ENCODE results near the gene SORCS2. TPM values are rescaled to one million over a fixed set of nuclear protein-coding genes. Genes with fewer than 3 reads are reported as not detected.

Gene SORCS2
- total and polyA plus RNA-seq, 4 donors = 2.2 to 7.7 (median 2.5) TPM

GRCh38 chr4:7187168-7187535, 5.2 kb upstream of the SORCS2 start:
- Histone ChIP-seq H3K4me1 (ENCODE audit: control insufficient read depth in 5 of 5, insufficient read depth in 5 of 5, low read length in 5 of 5) (peaks cover 0 to 2% (median 0%) of the 10 kb centered on the region in 5 donors), H3K9me3 (ENCODE audit: control insufficient read depth in 4 of 4, insufficient read depth in 3 of 4, low read length in 3 of 4) (no peaks in the 10 kb centered on the region), H3K9ac (ENCODE audit: insufficient read depth in 1 of 2, low read length in 2 of 2) (no peak overlapping the region), H3K36me3 (ENCODE audit: control insufficient read depth in 4 of 4, insufficient read depth in 4 of 4, low read length in 4 of 4) (no peaks in the 10 kb centered on the region), H3K4me3 (no peak overlapping the region), H3K27ac (ENCODE audit: low read depth in 1 of 2, low read length in 1 of 2) (no peak overlapping the region), H3K27me3 (ENCODE audit: control insufficient read depth in 3 of 3, insufficient read depth in 3 of 3, low read length in 2 of 3) (peaks cover 4 to 36% (median 30%) of the 10 kb centered on the region in 3 donors)
- ATAC-seq (ENCODE audit: insufficient read depth, low FRiP score) (no peak), DNase-seq (no peak)
- 53 to 61% methylated on average over 7 of the region's 7 CpGs for WGBS, 2 donors
- TF ChIP-seq CTCF (IDR thresholded peaks at IDR 0.05; ENCODE audit: control extremely low read depth, extremely low read depth) = no peak

GRCh38 chr4:7187691-7188090, 4.6 kb upstream of the SORCS2 start:
- Histone ChIP-seq H3K36me3 (ENCODE audit: control insufficient read depth in 4 of 4, insufficient read depth in 4 of 4, low read length in 4 of 4) (no peaks in the 10 kb centered on the region), H3K4me1 (ENCODE audit: control insufficient read depth in 5 of 5, insufficient read depth in 5 of 5, low read length in 5 of 5) (peaks cover 0 to 3% (median 0%) of the 10 kb centered on the region in 5 donors), H3K4me3 (no peak overlapping the region), H3K27ac (ENCODE audit: low read depth in 1 of 2, low read length in 1 of 2) (no peak overlapping the region), H3K27me3 (ENCODE audit: control insufficient read depth in 3 of 3, insufficient read depth in 3 of 3, low read length in 2 of 3) (peaks cover 4 to 36% (median 30%) of the 10 kb centered on the region in 3 donors), H3K9ac (ENCODE audit: insufficient read depth in 1 of 2, low read length in 2 of 2) (no peak overlapping the region), H3K9me3 (ENCODE audit: control insufficient read depth in 4 of 4, insufficient read depth in 3 of 4, low read length in 3 of 4) (no peaks in the 10 kb centered on the region)
- ATAC-seq (ENCODE audit: insufficient read depth, low FRiP score) (no peak), DNase-seq (no peak)
- TF ChIP-seq CTCF (IDR thresholded peaks at IDR 0.05; ENCODE audit: control extremely low read depth, extremely low read depth) = no peak
- WGBS, 2 donors = 72 to 74% methylated on average over 7 of the region's 7 CpGs

- no peaks in the 10 kb centered on the region for H3K9me3 ChIP-seq (ENCODE audit: control insufficient read depth in 4 of 4, insufficient read depth in 3 of 4, low read length in 3 of 4)
- no peak for DNase-seq
- H3K27me3 ChIP-seq (ENCODE audit: control insufficient read depth in 3 of 3, insufficient read depth in 3 of 3, low read length in 2 of 3) = peaks cover 4 to 46% (median 39%) of the 10 kb centered on the region in 3 donors
- no peak overlapping the region for H3K27ac ChIP-seq (ENCODE audit: low read depth in 1 of 2, low read length in 1 of 2)
- H3K36me3 ChIP-seq (ENCODE audit: control insufficient read depth in 4 of 4, insufficient read depth in 4 of 4, low read length in 4 of 4) = no peaks in the 10 kb centered on the region
- H3K9ac ChIP-seq (ENCODE audit: insufficient read depth in 1 of 2, low read length in 2 of 2) = no peak overlapping the region
- TF ChIP-seq CTCF (IDR thresholded peaks at IDR 0.05; ENCODE audit: control extremely low read depth, extremely low read depth) = no peak
- H3K4me3 ChIP-seq = no peak overlapping the region
- no peak for ATAC-seq (ENCODE audit: insufficient read depth, low FRiP score)
- peaks cover 0 to 14% (median 8%) of the 10 kb centered on the region in 5 donors for H3K4me1 ChIP-seq (ENCODE audit: control insufficient read depth in 5 of 5, insufficient read depth in 5 of 5, low read length in 5 of 5)
- WGBS, 2 donors = 62 to 77% methylated on average over 12 of the region's 12 CpGs
These were observed 3.3 kb upstream of the SORCS2 start for GRCh38 chr4:7189066-7189465.
